ENCODE measurements around the gene MRPL2. TPM values are rescaled to one million over a fixed set of nuclear protein-coding genes. Genes with fewer than 3 reads are reported as not detected.

The MRPL2 gene
- total and polyA plus RNA-seq, 2 of the 4 experiments (the other 2 are of a cell fraction): 18.1 to 45.9 TPM

DNA sequence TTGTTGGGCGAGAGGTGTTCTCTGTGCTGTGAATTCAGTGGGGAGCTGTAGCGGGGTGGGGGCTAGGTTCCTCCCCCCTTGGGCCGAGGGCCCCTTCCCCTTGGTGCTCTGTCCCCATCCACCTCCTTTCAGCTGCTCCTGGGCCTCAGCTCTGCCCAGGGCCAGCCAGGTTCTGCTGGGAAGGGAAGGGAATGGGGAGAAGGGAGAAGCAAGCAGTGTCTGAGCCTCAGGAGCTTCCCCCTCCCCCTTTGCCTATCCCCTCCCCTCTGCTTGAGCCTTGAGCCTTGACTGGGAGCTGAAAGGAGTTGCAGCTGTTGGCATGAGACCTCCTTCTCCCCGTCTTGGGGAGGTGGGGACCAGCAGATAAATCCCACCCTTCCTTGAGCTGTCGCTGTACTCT is 38.4 kb downstream of the MRPL2 start:
- Histone ChIP-seq H3K9me1 (ENCODE audit: insufficient read depth, low read length) (peaks cover 4% of the 10 kb centered on the region; the same call in 1 of the 2 replicates), H3K4ac (ENCODE audit: low read depth, low read length) (peak overlapping the region; percentile 99), H2BK5ac (ENCODE audit: low read depth, low read length, poor library complexity, severe bottlenecking) (peak overlapping the region; percentile 83), H3K79me1 (ENCODE audit: low read depth in 1 of 2, low read length in 2 of 2) (peaks cover 24 to 76% of the 10 kb centered on the region in 2 experiments), H3K9ac (ENCODE audit: low read depth, low read length) (peak overlapping the region; percentile 78), H3K36me3 (ENCODE audit: control insufficient read depth, insufficient read depth, low read length) (peaks cover 42% of the 10 kb centered on the region), H2AK9ac (replicated peaks; ENCODE audit: low read depth, low read length, poor library complexity) (peak overlapping the region; percentile 97), H3K56ac (ENCODE audit: extremely low read depth, insufficient read depth, low read length) (no peak overlapping the region), H4K5ac (ENCODE audit: low read depth, low read length) (peak overlapping the region; percentile 55), H3K18ac (ENCODE audit: low read depth, low read length) (no peak overlapping the region), H3K4me3 (ENCODE audit: insufficient read depth, low read depth, low read length) (no peak overlapping the region), H3K23ac (ENCODE audit: low read depth, low read length) (peak overlapping the region; percentile 94), H4K8ac (ENCODE audit: low read depth in 2 of 2, low read length in 2 of 2) (peak overlapping the region; percentile 88 to 99), H3K9me3 (ENCODE audit: control insufficient read depth, insufficient read depth, low read length) (no peaks in the 10 kb centered on the region), H2BK15ac (ENCODE audit: low read depth, low read length) (no peak overlapping the region), H2AK5ac (ENCODE audit: low read depth, low read length) (peak overlapping the region; percentile 59), H2BK20ac (ENCODE audit: low read depth, low read length) (no peak overlapping the region), H4K20me1 (ENCODE audit: insufficient read depth, low read length) (peaks cover 12% of the 10 kb centered on the region), H3K4me2 (ENCODE audit: low read depth, low read length) (peak overlapping the region; percentile 97; the same call in 1 of the 2 replicates), H2AFZ (replicated peaks; ENCODE audit: low read length, poor library complexity) (peak overlapping the region; percentile 98), H3K14ac (replicated peaks; ENCODE audit: low read depth, low read length) (peak overlapping the region; percentile 98; the same call in 1 of the 2 replicates), H2BK120ac (ENCODE audit: low read depth, low read length) (peak overlapping the region; percentile 74; the same call in 1 of the 2 replicates), H3K27me3 (ENCODE audit: control insufficient read depth, insufficient read depth, low read length) (no peaks in the 10 kb centered on the region), H3K4me1 (ENCODE audit: control insufficient read depth, insufficient read depth, low read length) (peaks cover 12% of the 10 kb centered on the region), H3K27ac (ENCODE audit: insufficient read depth, low read length) (peak overlapping the region; percentile 86), H4K91ac (ENCODE audit: insufficient read depth, low read depth, low read length) (peak overlapping the region; percentile 97)
- TF ChIP-seq MAZ (IDR thresholded peaks at IDR 0.05; ENCODE audit: borderline replicate concordance, low read depth, low read length) (no peak), RAD21 (IDR thresholded peaks at IDR 0.05; ENCODE audit: low read length) (no peak), CEBPB (IDR thresholded peaks at IDR 0.05; ENCODE audit: low read depth, low read length) (no peak)
- TF ChIP-seq, protein P1, sequence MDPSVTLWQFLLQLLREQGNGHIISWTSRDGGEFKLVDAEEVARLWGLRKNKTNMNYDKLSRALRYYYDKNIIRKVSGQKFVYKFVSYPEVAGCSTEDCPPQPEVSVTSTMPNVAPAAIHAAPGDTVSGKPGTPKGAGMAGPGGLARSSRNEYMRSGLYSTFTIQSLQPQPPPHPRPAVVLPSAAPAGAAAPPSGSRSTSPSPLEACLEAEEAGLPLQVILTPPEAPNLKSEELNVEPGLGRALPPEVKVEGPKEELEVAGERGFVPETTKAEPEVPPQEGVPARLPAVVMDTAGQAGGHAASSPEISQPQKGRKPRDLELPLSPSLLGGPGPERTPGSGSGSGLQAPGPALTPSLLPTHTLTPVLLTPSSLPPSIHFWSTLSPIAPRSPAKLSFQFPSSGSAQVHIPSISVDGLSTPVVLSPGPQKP (IDR thresholded peaks at IDR 0.05; ENCODE audit: borderline replicate concordance, low read depth, low read length): no peak
- in situ Hi-C loops (cut with MboI; ENCODE audit: low sequenced_read_pairs) (no loop called here), intact Hi-C loops (cut with micrococcal nuclease) (no loop called here), dilution Hi-C loops (cut with HindIII; ENCODE audit: low sequenced_read_pairs, unreplicated experiment) (no loop called here)
- BruUV-seq (replicated peaks): no TSS peak
- ATAC-seq (ENCODE audit: low read depth) (peak; percentile 32), DNase-seq (no peak)
- no CpG with 5 or more reads among the region's 5 CpGs for WGBS, 2 experiments (ENCODE audit: extremely low coverage in 2 of 2, insufficient read length in 1 of 2)
- ChIA-PET POLR2A (ENCODE audit: unreplicated experiment) (interaction anchor here (0.6 kb wide), 3 partner anchors 39 to 248 kb away, joined by 3 read pairs; partner anchors contain the start of genes CNPY3, KLC4 and MRPL2), CTCF (no interaction called here)
